Measurements from ENCODE around the gene SCARF2.
A peak's percentile ranks its signal among the peaks of the same experiment; 100 is the strongest.
"Not testable (repeated sequence)": the region's sequence is repeated elsewhere in the genome, so short reads cannot be mapped to it uniquely, and the experiment has no call there.

SCARF2 gene

DNA sequence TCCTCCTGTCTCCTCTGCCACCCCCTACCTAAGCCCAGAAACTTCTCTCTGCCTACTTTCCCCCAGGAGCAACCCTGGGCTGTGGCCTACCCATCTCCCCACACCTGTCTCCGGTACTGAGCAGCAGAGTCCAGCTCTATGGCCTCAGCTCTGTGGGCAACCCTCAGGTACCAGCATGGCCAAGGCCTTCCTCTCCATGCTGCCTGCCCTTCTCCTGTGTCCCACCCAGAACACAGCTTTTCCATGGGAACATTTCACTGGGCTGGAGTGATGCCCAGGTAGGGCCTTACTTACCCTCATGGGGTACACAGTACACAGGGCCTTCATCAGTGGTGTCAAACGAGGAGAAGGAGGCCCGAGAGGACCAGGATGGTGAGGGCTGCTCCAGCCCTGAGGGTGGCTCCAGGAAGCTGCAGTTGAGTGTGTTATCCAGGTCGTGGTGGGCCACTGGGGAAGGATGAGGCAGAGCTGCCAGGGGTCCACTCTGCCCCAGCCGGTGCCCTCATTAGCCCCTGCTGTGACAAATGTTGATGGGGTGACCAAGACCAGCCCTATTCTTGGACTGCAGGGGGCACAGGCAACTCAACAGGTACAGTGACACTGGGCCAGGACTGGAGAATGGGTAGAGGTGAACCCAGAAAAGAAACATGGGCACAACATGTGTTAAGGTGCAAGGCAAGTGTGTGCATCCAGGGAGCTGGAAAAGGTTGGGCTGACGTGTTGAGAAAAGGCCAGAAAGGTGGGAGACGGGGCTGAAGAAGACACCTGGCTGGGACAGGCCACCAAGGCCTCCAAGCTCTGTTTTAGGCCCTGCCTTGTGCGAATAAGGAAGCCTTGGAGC is 10.3 kb downstream of the SCARF2 start:
- no peak for DNase-seq (ENCODE audit: low spot score)

GRCh38 chr22:20426259-20426615 is 11.4 kb downstream of the SCARF2 start:
- DNase-seq (ENCODE audit: low spot score), result no peak

DNA sequence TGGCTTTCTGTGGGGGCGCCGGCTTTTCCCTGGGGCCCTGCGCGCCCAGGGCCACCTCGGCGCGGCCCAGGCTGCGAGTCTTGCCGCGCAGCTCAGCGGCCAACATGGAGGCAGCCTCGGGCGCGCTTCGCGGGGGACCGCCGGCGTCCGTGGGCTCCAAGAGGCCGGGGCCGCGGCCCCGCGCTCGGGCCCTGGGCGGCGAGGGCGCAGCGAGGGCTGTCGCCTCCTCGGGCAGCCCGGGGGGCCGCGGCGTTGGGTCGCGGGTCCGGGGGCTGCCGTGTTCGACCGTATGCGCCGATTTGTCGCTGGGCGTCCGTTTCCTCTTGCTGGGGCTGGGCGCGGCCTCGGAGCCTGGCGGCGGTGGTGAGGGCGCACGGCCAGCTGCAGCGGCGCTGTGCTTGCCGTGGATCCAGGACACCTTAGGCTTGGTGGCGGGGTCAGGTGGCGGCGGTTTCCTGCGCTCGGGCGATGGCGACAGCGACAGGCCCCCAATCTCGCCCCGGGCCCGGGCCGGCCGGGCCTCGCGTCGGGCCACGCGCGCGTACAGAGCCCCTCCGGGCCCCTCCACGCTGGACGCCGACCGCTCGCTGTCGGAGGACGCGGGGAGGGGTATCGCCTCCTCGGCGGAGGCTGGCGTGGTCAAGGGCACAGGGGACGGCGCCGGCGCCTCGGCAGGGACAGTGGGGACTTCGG is 11.9 kb downstream of the SCARF2 start:
- no peak for DNase-seq (ENCODE audit: low spot score)

GRCh38 chr22:20424932-20425565 is 12.6 kb downstream of the SCARF2 start:
- DNase-seq (ENCODE audit: low spot score), result peak; percentile 41

DNA sequence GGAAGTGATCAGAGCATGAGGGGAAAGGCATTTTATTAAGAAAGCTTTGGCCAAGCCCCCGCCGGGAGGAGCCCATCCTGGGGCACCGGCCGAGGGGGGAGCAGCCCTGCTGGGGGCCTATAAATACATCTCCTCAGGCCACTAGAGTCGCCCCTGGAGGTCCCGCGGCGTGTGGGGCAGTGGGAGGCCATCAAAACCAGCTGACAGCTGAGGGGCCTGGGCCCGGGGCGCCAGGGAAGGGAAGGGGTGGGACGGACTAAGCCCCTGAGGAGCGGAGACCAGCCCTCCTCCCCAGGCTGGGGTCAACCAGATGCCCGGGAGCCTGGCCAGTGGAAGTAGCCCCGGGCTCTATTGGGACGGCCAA is 13.1 kb downstream of the SCARF2 start:
- no peak for DNase-seq (ENCODE audit: low spot score)

DNA sequence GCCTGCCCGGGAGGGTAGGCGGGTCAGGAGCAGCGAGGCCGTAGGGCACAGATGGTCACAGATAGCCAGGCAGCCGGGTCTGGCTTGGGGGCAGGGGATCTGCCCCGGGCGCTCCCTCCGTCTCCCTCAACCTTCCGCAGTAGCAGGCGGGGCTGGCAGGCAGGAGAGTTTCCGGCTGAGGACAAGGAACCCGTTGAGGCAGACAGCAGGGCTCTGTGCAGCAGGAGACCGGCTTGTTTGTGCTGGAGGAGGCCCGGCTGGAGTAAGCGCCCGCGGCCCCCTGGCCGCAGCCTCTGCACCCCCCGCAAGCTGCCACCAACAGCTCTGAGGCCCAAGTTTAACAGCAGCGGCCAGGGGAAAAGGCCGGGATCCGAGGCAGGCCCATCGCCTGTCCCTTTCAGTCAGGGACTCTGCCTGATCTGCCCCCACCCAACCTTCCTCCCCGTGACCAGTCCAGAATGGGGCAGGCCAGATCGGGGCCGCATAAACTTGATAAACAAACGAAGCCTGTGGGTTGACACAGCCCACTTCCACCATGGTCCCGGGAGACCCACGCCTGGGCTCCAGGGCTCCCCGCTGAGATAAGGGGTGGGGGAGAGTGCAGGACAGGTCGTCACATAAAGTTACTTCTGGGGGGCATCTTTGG is 13.6 kb downstream of the SCARF2 start:
- no peak for DNase-seq (ENCODE audit: low spot score)

DNA sequence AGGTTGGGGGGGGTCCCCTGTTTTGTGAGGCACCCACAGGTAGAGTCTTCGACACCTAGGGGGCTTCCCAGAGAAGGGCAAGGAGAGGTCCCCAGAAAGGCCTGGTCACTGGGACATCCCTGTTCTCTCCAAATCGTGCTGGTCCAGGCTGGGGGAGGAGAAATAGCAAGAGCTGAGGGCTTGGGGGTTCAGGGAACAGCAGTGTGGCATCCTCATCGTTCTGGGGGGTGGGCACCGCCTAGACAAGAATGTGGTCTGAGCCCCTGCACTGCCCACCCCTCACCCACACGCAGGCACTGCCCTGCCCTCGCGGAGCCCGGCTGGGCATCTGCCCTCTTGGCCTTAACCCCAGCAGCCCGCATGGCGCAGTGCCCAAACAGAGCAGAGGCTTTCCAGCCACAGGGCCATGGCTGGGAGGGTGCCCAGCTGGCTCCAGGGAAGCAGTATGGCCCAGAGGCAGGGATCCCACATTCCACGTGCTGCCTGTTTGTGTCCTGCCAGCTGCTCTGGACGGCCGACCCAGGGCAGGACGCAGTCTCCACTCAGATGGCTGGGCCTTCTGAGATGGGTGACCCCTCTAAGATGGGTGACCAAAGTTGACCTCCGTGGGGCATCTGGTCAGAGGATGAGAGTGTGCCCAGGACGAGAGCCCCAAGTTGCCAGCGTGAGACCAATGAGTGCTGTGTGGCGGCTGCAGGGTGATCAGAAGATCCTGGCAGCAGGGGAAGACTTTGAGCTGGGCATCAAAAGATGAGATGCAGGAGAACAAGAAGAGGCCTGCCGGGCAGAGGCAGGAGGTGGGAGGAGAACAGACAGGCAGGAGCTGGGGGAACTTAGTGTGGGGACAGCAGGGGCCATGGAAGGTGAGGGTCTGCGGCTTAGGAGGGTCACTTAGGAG is 14.4 kb downstream of the SCARF2 start:
- DNase-seq (ENCODE audit: low spot score), result no peak

DNA sequence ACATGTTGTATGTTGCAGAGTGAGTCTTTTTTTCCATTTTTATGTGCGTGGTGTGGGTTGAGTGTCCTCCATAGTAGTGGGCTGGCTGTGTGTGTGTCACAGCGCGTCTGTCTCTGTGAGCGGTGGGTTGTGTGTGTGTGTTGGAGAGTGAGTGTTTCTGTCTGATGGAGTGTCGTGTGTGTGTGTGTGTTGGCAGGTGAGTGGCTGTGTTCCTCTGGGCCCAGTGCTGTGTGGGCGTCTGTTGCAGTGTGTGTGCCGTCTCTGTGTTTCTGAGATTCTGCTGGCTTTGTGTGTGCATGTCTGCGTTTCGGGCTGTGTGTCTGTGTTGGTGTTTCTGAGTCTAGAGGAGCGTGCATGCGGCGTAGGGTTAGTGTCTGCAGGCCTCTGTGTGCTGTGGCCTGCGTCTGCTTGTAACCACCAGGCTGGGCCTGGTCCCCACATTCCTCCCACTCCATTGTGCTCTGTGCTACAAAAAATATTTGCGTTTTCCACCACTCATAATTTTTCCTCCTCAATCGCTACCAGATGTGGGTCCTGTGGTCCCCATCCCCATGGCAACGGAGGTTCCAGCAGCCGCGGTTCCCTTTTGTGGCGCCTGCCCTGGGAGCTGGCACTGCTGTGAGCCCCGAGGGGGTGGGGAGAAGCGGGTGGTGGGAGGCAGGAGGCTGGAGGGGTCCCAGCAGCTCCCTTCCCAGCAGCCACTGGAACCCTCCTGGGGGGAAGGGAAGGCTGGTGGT is 15.2 kb downstream of the SCARF2 start:
- no peak for DNase-seq (ENCODE audit: low spot score)

- no peak for DNase-seq (ENCODE audit: low spot score)
Measured at GRCh38 chr22:20421507-20421874, 16.1 kb downstream of the SCARF2 start.

- DNase-seq (ENCODE audit: low spot score), result peak; percentile 31
Measured at GRCh38 chr22:20420157-20420842, 17.3 kb downstream of the SCARF2 start.

GRCh38 chr22:20419664-20419951 is 18.0 kb downstream of the SCARF2 start:
- DNase-seq (ENCODE audit: low spot score), result no peak

DNA sequence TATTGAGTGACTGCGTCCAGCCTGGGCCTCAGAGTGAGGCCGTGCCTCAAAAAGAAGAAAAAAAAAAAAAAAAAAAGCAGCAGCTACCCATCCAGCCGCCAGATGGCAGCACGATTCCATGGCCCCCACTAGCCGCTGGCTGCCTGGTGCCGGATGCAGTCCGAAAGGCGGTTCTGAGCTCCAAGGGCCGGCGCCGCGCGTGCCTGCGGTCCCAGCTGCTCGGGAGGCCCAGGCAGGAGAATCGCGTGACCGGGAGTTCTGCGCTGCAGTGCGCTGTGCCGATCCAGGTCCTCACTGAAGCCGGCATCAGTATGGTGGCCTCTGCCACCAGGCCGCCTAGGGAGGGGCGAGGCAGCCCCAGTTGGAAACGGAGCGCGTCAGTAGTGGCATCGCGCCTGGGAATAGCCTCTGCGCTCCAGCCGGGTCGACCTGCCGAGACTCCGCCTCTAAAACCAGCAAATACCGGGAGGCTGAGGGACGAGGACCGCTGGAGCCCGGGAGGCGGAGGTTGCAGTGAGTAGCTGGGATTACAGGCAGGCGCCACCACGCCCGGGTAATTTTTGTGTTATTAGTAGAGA is 19.3 kb downstream of the SCARF2 start:
- peak; percentile 82 for DNase-seq (ENCODE audit: low spot score)

DNA sequence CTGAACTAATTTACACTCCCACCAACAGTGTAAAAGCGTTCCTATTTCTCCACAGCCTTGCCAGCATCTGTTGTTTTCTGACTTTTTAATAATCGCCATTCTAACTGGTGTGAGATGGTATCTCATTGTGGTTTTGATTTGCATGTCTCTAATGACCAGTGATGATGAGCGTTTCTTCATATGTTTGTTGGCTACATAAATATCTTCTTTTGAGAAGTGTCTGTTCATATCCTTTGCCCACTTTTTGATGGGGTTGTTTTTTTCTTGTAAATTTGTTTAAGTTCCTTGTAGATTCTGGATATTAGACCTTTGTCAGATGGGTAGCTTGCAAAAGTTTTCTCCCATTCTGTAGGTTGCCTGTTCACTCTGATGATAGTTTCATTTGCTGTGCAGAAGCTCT is 21.9 kb downstream of the SCARF2 start:
- not testable (repeated sequence) for DNase-seq (ENCODE audit: low spot score)

GRCh38 chr22:20415241-20415640 is 22.4 kb downstream of the SCARF2 start:
- not testable (repeated sequence) for DNase-seq (ENCODE audit: low spot score)

DNA sequence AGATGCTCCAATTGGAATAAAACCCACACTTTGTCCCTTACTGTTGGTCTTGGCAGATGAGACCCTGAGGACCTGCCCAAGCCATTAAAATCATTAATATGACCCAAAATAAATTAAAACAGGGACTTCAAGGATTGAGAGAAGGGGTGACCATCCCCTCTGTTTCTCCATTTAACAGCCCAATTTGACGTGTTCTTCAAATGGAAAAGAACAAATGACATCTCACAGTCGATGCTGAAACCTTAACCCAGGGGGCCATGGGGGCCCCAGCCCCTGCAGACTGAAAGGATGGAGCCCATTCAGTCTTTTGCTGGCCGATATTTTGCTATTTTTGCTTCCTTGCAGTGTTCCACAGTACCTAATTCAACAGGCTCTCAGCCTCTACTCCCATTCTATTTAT is 23.2 kb downstream of the SCARF2 start:
- DNase-seq (ENCODE audit: low spot score), result no peak

DNA sequence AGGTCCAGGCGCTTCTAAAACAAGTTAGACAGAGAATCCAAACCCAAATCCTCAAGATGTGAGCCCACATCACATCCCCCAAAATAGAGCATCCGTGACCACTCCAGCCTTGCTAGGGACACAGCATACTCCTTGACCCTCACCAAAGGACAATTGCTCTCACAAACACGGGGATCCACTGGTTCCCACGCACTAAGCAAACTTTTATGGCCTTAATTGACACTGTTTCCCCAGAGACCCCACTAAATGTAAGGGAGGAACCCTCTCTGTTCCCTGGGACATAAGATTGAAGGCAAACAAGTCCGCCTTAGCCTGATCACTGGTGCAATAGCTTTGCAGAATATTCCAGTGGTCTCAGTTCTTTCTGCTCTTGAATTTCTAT is 23.6 kb downstream of the SCARF2 start:
- no peak for DNase-seq (ENCODE audit: low spot score)

GRCh38 chr22:20413217-20414058 is 24.2 kb downstream of the SCARF2 start:
- DNase-seq (ENCODE audit: low spot score), result no peak

DNA sequence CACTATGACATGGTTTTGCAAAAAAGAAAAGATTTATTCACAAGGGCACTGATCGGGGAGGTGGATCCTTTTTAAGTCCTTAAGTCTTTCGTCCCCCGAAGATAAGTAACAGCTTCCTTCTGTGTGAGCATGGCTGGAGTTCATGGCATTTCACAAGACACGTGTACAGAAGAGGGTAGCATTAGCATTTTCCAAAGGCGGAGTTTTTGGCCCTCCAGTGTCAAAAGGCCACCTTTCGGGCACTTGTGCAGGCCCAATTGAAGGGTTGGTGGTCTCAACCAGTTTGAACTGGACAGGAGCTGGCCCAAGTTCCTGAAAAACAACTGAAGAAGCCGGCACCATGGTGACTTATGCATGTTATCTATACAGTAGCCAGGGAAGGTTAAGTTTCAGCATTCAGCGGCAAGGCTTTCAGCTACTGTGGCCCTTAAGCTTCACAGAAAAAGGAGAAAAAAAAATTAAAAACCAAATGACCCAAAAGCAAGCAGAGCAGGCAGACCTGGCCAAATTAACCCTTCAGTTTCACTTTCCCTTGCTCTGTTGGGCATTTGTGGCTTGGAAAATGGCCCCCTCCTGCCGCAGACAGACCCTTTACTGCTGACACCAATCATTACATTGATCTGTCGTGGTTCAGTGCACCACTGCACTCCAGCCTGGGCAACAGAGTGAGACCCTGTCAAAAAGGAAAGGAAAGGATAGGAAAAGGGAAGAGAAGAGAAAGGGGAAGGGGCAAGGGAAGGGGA is 25.0 kb downstream of the SCARF2 start:
- DNase-seq (ENCODE audit: low spot score), result no peak

- not testable (repeated sequence) for DNase-seq (ENCODE audit: low spot score)
Measured at GRCh38 chr22:20409385-20409784, 28.2 kb downstream of the SCARF2 start.
